Right atrium auricular region (tissue), 2 donors: ENCODE data around the gene RGS6. TPM values are rescaled to one million over a fixed set of nuclear protein-coding genes. Genes with fewer than 3 reads are reported as not detected.

Experiments used
- DNase-seq: peaks from one replicate; pipeline ENCODE4 v3.0.0-alpha.2; 2019; ENCODE audit warnings: low spot score
- H3K27ac ChIP-seq, 2 donors: fragments of 200-600 bp; sonication (generic); 1 replicate in 1 of 2; 2 replicates in 1 of 2; pipeline ENCODE4 v1.5.1; 2016 to 2019
- H3K27me3 ChIP-seq, 2 donors: fragments of 200-600 bp; sonication (generic); one replicate each; pipeline versions ENCODE4 v1.5.1 to v1.6.0; 2017 to 2019
- H3K36me3 ChIP-seq: fragments of 200-600 bp; sonication (generic); one replicate; pipeline ENCODE4 v1.5.1; 2016
- H3K4me1 ChIP-seq, 2 donors: fragments of 200-600 bp; sonication (generic); one replicate each; pipeline versions ENCODE4 v1.5.1 to v1.6.0; 2017 to 2019
- H3K4me3 ChIP-seq, 2 donors: fragments of 200-600 bp; sonication (generic); 1 replicate in 1 of 2; 2 replicates in 1 of 2; pipeline ENCODE4 v1.5.1; 2017 to 2019; ENCODE audit warnings: mild to moderate bottlenecking in 1 of 2, moderate library complexity in 1 of 2
- H3K9me3 ChIP-seq, 2 donors: fragments of 200-600 bp; sonication (generic); one replicate each; pipeline ENCODE4 v1.5.1; 2019
- total RNA-seq, 2 donors: library from RNA; depleted of rRNA; stranded (reverse); fragments of >200 nt; gene quantifications; one replicate each; pipeline ENCODE4 v1.1.0, GENCODE V29; 2016
- TF ChIP-seq, protein P1 (sequence below), 2 donors: fragments of 200-600 bp; sonication (generic); IDR thresholded peaks; one replicate each; pipeline ENCODE4 v1.5.1; 2019; ENCODE audit warnings: antibody characterized with exemption in 2 of 2

Gene RGS6
- total RNA-seq, 2 donors from 2014 or later, result 12.1 to 13.1 TPM

DNA sequence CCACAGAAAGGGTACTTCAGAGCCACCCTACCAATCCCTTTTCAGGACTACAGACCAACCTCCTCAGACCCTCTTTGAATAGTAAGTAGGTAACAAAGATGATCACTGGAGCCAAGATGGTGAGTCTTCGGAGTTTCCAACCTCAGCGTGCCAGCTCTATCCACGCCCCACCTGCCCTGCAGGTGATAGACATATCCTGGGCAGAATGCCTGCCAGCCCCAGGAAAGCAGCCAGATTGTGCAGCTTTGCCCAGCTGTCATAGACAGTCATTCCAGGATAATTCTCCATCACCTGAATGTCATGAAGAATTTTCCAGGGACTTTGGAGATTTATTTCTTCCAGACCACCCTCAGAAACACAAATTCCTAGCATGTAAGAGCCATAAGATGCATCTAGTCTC lies 434.4 kb downstream of the RGS6 start:
- Histone ChIP-seq H3K4me1 (no peaks in the 10 kb centered on the region), H3K36me3 (no peaks in the 10 kb centered on the region), H3K27ac (no peak overlapping the region), H3K27me3 (no peaks in the 10 kb centered on the region), H3K4me3 (no peak overlapping the region), H3K9me3 (no peaks in the 10 kb centered on the region)
- TF ChIP-seq, protein P1, sequence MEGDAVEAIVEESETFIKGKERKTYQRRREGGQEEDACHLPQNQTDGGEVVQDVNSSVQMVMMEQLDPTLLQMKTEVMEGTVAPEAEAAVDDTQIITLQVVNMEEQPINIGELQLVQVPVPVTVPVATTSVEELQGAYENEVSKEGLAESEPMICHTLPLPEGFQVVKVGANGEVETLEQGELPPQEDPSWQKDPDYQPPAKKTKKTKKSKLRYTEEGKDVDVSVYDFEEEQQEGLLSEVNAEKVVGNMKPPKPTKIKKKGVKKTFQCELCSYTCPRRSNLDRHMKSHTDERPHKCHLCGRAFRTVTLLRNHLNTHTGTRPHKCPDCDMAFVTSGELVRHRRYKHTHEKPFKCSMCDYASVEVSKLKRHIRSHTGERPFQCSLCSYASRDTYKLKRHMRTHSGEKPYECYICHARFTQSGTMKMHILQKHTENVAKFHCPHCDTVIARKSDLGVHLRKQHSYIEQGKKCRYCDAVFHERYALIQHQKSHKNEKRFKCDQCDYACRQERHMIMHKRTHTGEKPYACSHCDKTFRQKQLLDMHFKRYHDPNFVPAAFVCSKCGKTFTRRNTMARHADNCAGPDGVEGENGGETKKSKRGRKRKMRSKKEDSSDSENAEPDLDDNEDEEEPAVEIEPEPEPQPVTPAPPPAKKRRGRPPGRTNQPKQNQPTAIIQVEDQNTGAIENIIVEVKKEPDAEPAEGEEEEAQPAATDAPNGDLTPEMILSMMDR (IDR thresholded peaks at IDR 0.05), result no peak
- DNase-seq, result no peak

DNA sequence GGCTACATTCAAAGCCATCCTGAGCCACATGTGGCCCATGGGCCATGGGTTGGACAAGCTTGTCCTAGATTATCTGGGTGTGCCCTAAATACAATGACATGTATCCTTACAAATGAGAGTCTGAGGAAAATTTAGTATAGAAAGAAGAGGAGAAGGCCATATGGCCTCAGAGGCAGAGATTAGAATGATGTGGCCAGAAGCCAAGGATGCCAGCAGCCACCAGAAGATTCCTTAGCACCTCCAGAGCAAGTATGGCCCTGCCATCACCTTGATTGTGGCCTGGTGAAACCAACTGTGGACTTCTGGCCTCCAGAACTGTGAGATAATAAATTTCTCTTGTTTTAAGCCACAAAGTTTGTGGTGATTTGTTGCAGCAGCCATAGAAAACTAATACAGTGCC lies 436.9 kb downstream of the RGS6 start:
- TF ChIP-seq, protein P1 (IDR thresholded peaks at IDR 0.05), result no peak
- DNase-seq, result no peak

DNA sequence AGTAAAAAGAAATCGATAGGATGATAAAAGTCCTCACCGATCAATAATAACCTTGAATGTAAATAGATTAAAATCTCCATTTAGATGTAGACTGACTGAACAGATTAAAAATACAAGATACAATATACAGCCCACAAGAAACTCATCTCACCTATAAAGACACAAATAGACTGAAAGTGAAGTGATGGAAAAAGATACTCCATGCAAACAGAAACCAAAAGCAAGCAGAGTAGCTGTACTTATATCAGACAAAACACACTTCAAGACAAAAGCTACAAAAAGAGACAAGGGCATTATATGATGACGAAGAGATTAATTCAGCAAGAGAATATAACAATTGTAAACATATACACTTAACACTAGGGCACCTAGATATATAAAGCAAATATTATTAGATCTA lies 444.8 kb downstream of the RGS6 start:
- Histone ChIP-seq H3K9me3 (peaks cover 0 to 18% of the 10 kb centered on the region in 2 donors), H3K4me1 (no peaks in the 10 kb centered on the region), H3K27ac (no peak overlapping the region), H3K36me3 (no peaks in the 10 kb centered on the region), H3K4me3 (no peak overlapping the region), H3K27me3 (no peaks in the 10 kb centered on the region)
- no peak for DNase-seq
- TF ChIP-seq, protein P1 (IDR thresholded peaks at IDR 0.05), result no peak

More for the DNA sequence above, 436.9 kb downstream of the RGS6 start:
- Histone ChIP-seq H3K4me3 (no peak overlapping the region), H3K9me3 (no peaks in the 10 kb centered on the region), H3K27ac (no peak overlapping the region), H3K27me3 (no peaks in the 10 kb centered on the region), H3K4me1 (no peaks in the 10 kb centered on the region), H3K36me3 (no peaks in the 10 kb centered on the region)

DNA sequence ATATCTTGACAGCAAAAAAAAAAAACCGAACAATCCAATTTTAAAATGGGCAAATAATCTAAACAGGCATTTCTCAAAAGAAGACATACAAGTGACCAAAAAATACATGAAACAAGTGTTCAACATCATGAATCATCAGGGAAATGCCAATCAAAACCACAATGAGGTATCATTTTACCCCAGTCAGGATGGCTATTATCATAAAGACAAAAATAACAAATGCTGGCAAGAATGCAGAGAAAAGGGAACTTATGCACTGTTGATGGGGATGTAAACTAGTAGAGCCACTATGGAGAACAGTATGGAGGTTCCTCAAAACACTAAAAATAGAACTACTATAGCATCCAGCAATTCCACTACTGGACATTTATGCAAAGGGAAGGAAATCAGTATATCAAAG lies 448.2 kb downstream of the RGS6 start:
- TF ChIP-seq, protein P1 (IDR thresholded peaks at IDR 0.05), result no peak
- H3K27me3 ChIP-seq, result no peaks in the 10 kb centered on the region

DNA sequence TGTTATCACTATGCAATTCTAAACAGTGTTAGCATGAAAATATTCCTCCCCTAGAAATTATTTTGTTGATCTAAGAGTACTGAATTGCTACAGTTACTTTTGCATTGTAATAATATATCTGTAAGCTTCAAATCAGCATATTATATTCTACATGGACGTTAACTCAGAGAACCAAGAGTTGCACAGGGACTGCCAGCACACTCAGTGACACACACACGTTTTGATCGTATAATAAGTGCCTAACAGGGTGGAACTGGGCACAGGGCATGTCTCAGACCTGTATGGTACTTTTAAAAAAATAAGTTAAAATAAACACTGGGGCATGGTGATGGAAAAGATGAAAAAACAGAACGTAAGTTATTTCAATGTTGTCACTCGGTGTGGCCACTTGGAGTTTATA lies 451.6 kb downstream of the RGS6 start:
- Histone ChIP-seq H3K4me1 (no peaks in the 10 kb centered on the region), H3K9me3 (no peaks in the 10 kb centered on the region), H3K27ac (no peak overlapping the region), H3K27me3 (no peaks in the 10 kb centered on the region), H3K36me3 (no peaks in the 10 kb centered on the region), H3K4me3 (no peak overlapping the region)
- TF ChIP-seq, protein P1 (IDR thresholded peaks at IDR 0.05), result no peak
- DNase-seq, result no peak

More for the DNA sequence above, 448.2 kb downstream of the RGS6 start:
- no peaks in the 10 kb centered on the region for H3K4me1 ChIP-seq
- no peak for DNase-seq
- H3K27ac ChIP-seq, result no peak overlapping the region
- no peak overlapping the region for H3K4me3 ChIP-seq
- H3K36me3 ChIP-seq, result no peaks in the 10 kb centered on the region
- peaks cover 0 to 17% of the 10 kb centered on the region in 2 donors for H3K9me3 ChIP-seq

DNA sequence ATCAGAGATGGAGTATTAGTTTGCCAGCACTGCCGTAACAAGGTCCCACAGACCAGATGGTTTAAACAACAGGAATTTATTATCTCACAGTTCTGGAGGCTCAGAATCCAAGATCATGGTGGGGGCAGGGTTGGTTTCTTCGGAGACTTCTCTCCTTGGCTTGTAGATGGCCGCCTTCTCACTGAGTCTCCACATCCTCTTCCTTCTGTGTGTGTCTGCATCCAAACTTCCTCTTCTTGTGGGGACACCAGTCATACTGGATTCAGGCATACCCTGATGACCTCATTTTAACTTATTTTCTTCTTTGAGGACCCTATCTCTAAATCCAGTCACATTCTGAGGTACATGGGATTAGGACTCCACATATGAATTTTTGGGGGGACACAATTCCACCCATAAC lies 455.5 kb downstream of the RGS6 start:
- H3K27ac ChIP-seq, result no peak overlapping the region
- no peak overlapping the region for H3K4me3 ChIP-seq
- no peaks in the 10 kb centered on the region for H3K36me3 ChIP-seq
- no peak for DNase-seq
- no peaks in the 10 kb centered on the region for H3K4me1 ChIP-seq
- H3K27me3 ChIP-seq, result no peaks in the 10 kb centered on the region
- TF ChIP-seq, protein P1 (IDR thresholded peaks at IDR 0.05), result no peak
- H3K9me3 ChIP-seq, result no peaks in the 10 kb centered on the region
